NCI-H446 (cell line): ENCODE results near the gene C7orf57.

Source experiments
- DNase-seq, 2 experiments: peaks; one replicate each; lab custom pipeline; 2025; lab: John Stamatoyannopoulos, UW

Gene C7orf57

GRCh38 chr7:48109848-48110663 is 74.7 kb downstream of the C7orf57 start:
- peak in 1 of 2 experiments; percentile 42 for DNase-seq

- DNase-seq: no peak
These were observed 75.5 kb downstream of the C7orf57 start for GRCh38 chr7:48110868-48111267.
